ENCODE measurements around the gene PLA2G2F. TPM values are rescaled to one million over a fixed set of nuclear protein-coding genes. Genes with fewer than 3 reads are reported as not detected.

PLA2G2F gene
- total and polyA plus RNA-seq, 9 of the 15 experiments (the other 6 are each of a cell fraction or from before 2014, with no cell fraction given) = not detected

- TF ChIP-seq, protein P1, sequence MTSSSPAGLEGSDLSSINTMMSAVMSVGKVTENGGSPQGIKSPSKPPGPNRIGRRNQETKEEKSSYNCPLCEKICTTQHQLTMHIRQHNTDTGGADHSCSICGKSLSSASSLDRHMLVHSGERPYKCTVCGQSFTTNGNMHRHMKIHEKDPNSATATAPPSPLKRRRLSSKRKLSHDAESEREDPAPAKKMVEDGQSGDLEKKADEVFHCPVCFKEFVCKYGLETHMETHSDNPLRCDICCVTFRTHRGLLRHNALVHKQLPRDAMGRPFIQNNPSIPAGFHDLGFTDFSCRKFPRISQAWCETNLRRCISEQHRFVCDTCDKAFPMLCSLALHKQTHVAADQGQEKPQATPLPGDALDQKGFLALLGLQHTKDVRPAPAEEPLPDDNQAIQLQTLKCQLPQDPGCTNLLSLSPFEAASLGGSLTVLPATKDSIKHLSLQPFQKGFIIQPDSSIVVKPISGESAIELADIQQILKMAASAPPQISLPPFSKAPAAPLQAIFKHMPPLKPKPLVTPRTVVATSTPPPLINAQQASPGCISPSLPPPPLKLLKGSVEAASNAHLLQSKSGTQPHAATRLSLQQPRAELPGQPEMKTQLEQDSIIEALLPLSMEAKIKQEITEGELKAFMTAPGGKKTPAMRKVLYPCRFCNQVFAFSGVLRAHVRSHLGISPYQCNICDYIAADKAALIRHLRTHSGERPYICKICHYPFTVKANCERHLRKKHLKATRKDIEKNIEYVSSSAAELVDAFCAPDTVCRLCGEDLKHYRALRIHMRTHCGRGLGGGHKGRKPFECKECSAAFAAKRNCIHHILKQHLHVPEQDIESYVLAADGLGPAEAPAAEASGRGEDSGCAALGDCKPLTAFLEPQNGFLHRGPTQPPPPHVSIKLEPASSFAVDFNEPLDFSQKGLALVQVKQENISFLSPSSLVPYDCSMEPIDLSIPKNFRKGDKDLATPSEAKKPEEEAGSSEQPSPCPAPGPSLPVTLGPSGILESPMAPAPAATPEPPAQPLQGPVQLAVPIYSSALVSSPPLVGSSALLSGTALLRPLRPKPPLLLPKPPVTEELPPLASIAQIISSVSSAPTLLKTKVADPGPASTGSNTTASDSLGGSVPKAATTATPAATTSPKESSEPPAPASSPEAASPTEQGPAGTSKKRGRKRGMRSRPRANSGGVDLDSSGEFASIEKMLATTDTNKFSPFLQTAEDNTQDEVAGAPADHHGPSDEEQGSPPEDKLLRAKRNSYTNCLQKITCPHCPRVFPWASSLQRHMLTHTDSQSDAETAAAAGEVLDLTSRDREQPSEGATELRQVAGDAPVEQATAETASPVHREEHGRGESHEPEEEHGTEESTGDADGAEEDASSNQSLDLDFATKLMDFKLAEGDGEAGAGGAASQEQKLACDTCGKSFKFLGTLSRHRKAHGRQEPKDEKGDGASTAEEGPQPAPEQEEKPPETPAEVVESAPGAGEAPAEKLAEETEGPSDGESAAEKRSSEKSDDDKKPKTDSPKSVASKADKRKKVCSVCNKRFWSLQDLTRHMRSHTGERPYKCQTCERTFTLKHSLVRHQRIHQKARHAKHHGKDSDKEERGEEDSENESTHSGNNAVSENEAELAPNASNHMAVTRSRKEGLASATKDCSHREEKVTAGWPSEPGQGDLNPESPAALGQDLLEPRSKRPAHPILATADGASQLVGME (CRISPR knock-in tag; IDR thresholded peaks at IDR 0.05) = no peak
- TF ChIP-seq PHF20 (IDR thresholded peaks at IDR 0.05; ENCODE audit: partially characterized antibody) (peak; percentile 30), POU5F1 (IDR thresholded peaks at IDR 0.05; ENCODE audit: borderline replicate concordance, low read depth, low read length, partially characterized antibody) (no peak), CBX1 (IDR thresholded peaks at IDR 0.05; ENCODE audit: low read depth) (peak; percentile 65; the same call in 1 of the 2 replicates), STAT6 (CRISPR knock-in tag; IDR thresholded peaks at IDR 0.05) (no peak), GATA2 (CRISPR knock-in tag; IDR thresholded peaks at IDR 0.05) (no peak), MTA1 (IDR thresholded peaks at IDR 0.05; ENCODE audit: borderline replicate concordance) (no peak), ASH1L (IDR thresholded peaks at IDR 0.05; ENCODE audit: borderline replicate concordance, low read depth, partially characterized antibody) (no peak), RBM25 (IDR thresholded peaks at IDR 0.05; ENCODE audit: low read depth, low read length, severe bottlenecking) (peak; percentile 78), MBD2 (IDR thresholded peaks at IDR 0.05; ENCODE audit: borderline replicate concordance, low read depth) (no peak), HOXB6 (CRISPR knock-in tag; IDR thresholded peaks at IDR 0.05; ENCODE audit: borderline replicate concordance) (no peak), PHB (CRISPR knock-in tag; IDR thresholded peaks at IDR 0.05) (no peak), STAT5A (IDR thresholded peaks at IDR 0.05; ENCODE audit: borderline replicate concordance, low read length) (no peak), BCOR (IDR thresholded peaks at IDR 0.05) (peak; percentile 90)
- TF ChIP-seq, protein P2, sequence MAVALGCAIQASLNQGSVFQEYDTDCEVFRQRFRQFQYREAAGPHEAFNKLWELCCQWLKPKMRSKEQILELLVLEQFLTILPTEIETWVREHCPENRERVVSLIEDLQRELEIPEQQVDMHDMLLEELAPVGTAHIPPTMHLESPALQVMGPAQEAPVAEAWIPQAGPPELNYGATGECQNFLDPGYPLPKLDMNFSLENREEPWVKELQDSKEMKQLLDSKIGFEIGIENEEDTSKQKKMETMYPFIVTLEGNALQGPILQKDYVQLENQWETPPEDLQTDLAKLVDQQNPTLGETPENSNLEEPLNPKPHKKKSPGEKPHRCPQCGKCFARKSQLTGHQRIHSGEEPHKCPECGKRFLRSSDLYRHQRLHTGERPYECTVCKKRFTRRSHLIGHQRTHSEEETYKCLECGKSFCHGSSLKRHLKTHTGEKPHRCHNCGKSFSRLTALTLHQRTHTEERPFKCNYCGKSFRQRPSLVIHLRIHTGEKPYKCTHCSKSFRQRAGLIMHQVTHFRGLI (CRISPR knock-in tag; IDR thresholded peaks at IDR 0.05) = no peak
- TF ChIP-seq, protein P3, sequence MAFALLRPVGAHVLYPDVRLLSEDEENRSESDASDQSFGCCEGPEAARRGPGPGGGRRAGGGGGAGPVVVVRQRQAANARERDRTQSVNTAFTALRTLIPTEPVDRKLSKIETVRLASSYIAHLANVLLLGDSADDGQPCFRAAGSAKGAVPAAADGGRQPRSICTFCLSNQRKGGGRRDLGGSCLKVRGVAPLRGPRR (CRISPR knock-in tag; IDR thresholded peaks at IDR 0.05) = no peak
Observed at GRCh38 chr1:20150969-20151368, 11.8 kb downstream of the PLA2G2F start (continued).

Data from K562 (cell line).